ENCODE data around the gene IFT27. TPM values are rescaled to one million over a fixed set of nuclear protein-coding genes. Genes with fewer than 3 reads are reported as not detected.

The IFT27 gene
- total RNA-seq, 1 experiment from 2014 or later: 19.9 TPM

DNA sequence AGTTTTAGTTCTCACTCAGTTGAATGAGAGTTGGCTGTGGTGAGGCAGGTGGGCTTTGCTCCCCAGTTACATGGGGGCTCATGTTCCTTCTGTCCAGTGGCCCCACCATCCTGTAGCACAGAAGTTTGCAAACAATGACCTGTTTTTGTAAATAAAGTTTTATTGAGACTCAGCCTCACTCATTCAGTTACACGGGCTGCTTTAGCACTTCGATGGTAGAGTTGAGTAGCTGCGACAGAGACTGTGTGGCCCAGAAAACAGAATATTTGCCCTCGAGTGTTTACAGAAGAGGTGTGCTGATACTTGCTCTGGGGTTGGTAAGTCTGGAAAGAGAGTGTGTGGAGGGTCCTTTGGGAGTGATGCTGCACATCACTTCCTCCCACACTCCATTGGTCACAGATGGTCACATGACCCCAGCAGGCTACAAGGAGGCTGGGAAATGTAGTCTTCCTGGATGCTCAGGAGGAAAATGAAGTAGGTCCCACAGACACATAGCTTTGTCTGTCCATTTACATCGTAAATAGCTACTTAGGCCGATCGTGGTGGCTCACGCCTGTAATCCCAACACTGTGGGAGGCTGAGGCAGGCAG is 34.6 kb downstream of the IFT27 start:
- ChIA-PET POLR2A (ENCODE audit: unreplicated experiment) (no interaction called here), CTCF (no interaction called here)
- Histone ChIP-seq H3K9me3 (ENCODE audit: low read length) (no peaks in the 10 kb centered on the region), H3K36me3 (ENCODE audit: low read depth, low read length) (no peaks in the 10 kb centered on the region), H3K4me2 (ENCODE audit: low read length) (no peak overlapping the region), H3K9ac (ENCODE audit: low read length) (no peak overlapping the region), H3K27ac (ENCODE audit: low read length) (no peak overlapping the region), H3F3A (ENCODE audit: low read length, unreplicated experiment) (no peaks in the 10 kb centered on the region), H3K27me3 (ENCODE audit: low read length) (no peaks in the 10 kb centered on the region), H3K4me3 (ENCODE audit: low read length) (no peak overlapping the region), H2AFZ (ENCODE audit: low read length) (no peak overlapping the region), H3K9me2 (replicated peaks; ENCODE audit: low read length) (no peaks in the 10 kb centered on the region), H3K79me2 (ENCODE audit: low read length) (no peaks in the 10 kb centered on the region), H4K20me1 (ENCODE audit: low read length) (no peaks in the 10 kb centered on the region), H3K4me1 (ENCODE audit: insufficient read depth, low read length) (no peaks in the 10 kb centered on the region)
- TF ChIP-seq EZH2phosphoT487 (IDR thresholded peaks at IDR 0.05; ENCODE audit: borderline replicate concordance, low read length) (no peak), EZH2 (IDR thresholded peaks at IDR 0.05; ENCODE audit: low read length, unreplicated experiment) (no peak)
- TF ChIP-seq, protein P1, sequence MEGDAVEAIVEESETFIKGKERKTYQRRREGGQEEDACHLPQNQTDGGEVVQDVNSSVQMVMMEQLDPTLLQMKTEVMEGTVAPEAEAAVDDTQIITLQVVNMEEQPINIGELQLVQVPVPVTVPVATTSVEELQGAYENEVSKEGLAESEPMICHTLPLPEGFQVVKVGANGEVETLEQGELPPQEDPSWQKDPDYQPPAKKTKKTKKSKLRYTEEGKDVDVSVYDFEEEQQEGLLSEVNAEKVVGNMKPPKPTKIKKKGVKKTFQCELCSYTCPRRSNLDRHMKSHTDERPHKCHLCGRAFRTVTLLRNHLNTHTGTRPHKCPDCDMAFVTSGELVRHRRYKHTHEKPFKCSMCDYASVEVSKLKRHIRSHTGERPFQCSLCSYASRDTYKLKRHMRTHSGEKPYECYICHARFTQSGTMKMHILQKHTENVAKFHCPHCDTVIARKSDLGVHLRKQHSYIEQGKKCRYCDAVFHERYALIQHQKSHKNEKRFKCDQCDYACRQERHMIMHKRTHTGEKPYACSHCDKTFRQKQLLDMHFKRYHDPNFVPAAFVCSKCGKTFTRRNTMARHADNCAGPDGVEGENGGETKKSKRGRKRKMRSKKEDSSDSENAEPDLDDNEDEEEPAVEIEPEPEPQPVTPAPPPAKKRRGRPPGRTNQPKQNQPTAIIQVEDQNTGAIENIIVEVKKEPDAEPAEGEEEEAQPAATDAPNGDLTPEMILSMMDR (conservative IDR thresholded peaks at IDR 0.05; ENCODE audit: low read depth, low read length): no peak
- DNase-seq (no peak), ATAC-seq (no peak)
- intact Hi-C loops (cut with micrococcal nuclease): no loop called here
- no TSS peak for BruUV-seq (replicated peaks)

DNA sequence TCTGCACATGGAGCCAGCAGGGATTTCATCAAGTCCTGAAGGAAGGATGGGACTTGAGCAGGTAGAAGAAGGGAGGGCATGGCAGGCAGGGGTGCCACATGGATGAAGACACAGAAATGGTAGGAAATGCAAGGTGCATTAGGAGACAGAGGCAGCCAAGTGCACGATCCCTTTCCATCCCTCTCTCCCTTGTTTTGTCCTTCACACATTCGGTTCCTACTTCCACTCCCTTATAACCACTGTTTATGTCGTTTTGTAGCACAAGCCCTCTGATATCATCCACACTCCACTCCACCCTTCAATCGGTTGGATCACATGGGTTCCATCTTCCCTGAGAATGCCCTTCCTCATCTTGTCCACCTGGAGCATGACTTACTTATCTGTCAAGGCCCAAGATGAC is 35.2 kb downstream of the IFT27 start:
- DNase-seq (no peak), ATAC-seq (no peak)
- Histone ChIP-seq H3K27me3 (ENCODE audit: low read length) (no peaks in the 10 kb centered on the region), H3K4me2 (ENCODE audit: low read length) (no peak overlapping the region), H4K20me1 (ENCODE audit: low read length) (no peaks in the 10 kb centered on the region), H2AFZ (ENCODE audit: low read length) (no peak overlapping the region), H3K79me2 (ENCODE audit: low read length) (no peaks in the 10 kb centered on the region), H3K4me1 (ENCODE audit: insufficient read depth, low read length) (no peaks in the 10 kb centered on the region), H3K9me2 (replicated peaks; ENCODE audit: low read length) (no peaks in the 10 kb centered on the region), H3F3A (ENCODE audit: low read length, unreplicated experiment) (no peaks in the 10 kb centered on the region), H3K4me3 (ENCODE audit: low read length) (no peak overlapping the region), H3K27ac (ENCODE audit: low read length) (no peak overlapping the region), H3K36me3 (ENCODE audit: low read depth, low read length) (no peaks in the 10 kb centered on the region), H3K9ac (ENCODE audit: low read length) (no peak overlapping the region), H3K9me3 (ENCODE audit: low read length) (no peaks in the 10 kb centered on the region)
- TF ChIP-seq, protein P1 (conservative IDR thresholded peaks at IDR 0.05; ENCODE audit: low read depth, low read length): no peak
- TF ChIP-seq EZH2phosphoT487 (IDR thresholded peaks at IDR 0.05; ENCODE audit: borderline replicate concordance, low read length): no peak
- no peak for TF ChIP-seq EZH2 (IDR thresholded peaks at IDR 0.05; ENCODE audit: low read length, unreplicated experiment)
- intact Hi-C loops (cut with micrococcal nuclease): no loop called here
- ChIA-PET CTCF (no interaction called here), POLR2A (ENCODE audit: unreplicated experiment) (no interaction called here)
- BruUV-seq (replicated peaks): no TSS peak

DNA sequence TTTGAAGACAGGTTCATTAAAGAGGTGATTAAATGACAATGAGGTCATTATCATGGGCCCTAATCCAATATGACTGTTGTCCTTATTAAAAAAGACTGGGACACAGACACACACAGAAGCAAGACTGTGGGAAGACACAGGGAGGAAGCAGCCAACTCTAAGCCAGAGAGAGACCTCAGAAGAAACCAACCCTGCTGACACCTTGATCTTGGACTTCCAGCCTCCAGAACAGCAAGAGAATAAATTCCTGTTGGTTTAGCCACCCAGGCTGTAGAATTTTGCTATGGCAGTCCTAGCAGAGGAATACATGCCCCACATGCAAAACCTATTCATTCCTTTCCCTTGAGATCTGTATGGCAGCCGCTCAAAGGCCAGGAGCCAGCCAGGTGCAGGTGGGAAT is 36.7 kb downstream of the IFT27 start:
- H3K9me3 ChIP-seq (ENCODE audit: low read length): no peaks in the 10 kb centered on the region
- H3K27me3 ChIP-seq (ENCODE audit: low read length): no peaks in the 10 kb centered on the region
- H3K4me2 ChIP-seq (ENCODE audit: low read length): no peak overlapping the region
- H3K27ac ChIP-seq (ENCODE audit: low read length): no peak overlapping the region
- H3K36me3 ChIP-seq (ENCODE audit: low read depth, low read length): no peaks in the 10 kb centered on the region
- H3K9me2 ChIP-seq (replicated peaks; ENCODE audit: low read length): no peaks in the 10 kb centered on the region
- POLR2A ChIA-PET (ENCODE audit: unreplicated experiment): no interaction called here
- no peak for DNase-seq
- CTCF ChIA-PET: no interaction called here
- H3F3A ChIP-seq (ENCODE audit: low read length, unreplicated experiment): no peaks in the 10 kb centered on the region
- H3K79me2 ChIP-seq (ENCODE audit: low read length): no peaks in the 10 kb centered on the region
- no peak overlapping the region for H3K4me3 ChIP-seq (ENCODE audit: low read length)
- no peak overlapping the region for H2AFZ ChIP-seq (ENCODE audit: low read length)
- intact Hi-C loops (cut with micrococcal nuclease): no loop called here
- H3K9ac ChIP-seq (ENCODE audit: low read length): no peak overlapping the region
- BruUV-seq (replicated peaks): no TSS peak
- H4K20me1 ChIP-seq (ENCODE audit: low read length): no peaks in the 10 kb centered on the region
- ATAC-seq: no peak
- no peak for TF ChIP-seq EZH2 (IDR thresholded peaks at IDR 0.05; ENCODE audit: low read length, unreplicated experiment)
- TF ChIP-seq, protein P1 (conservative IDR thresholded peaks at IDR 0.05; ENCODE audit: low read depth, low read length): no peak
- TF ChIP-seq EZH2phosphoT487 (IDR thresholded peaks at IDR 0.05; ENCODE audit: borderline replicate concordance, low read length): no peak
- H3K4me1 ChIP-seq (ENCODE audit: insufficient read depth, low read length): no peaks in the 10 kb centered on the region
